HG03196 (cell line): ENCODE results near the gene ATF6.

Experiments used
- ATAC-seq: cut with Tn5 transposase; IDR thresholded peaks from one replicate; pipeline ENCODE4 v1.9.1; 2021; ENCODE audit not compliant: unreplicated experiment

The ATF6 gene

GRCh38 chr1:161956930-161957329 is 190.8 kb downstream of the ATF6 start:
- no peak for ATAC-seq

- ATAC-seq = no peak
Observed at GRCh38 chr1:161958425-161958824, 192.3 kb downstream of the ATF6 start.

DNA sequence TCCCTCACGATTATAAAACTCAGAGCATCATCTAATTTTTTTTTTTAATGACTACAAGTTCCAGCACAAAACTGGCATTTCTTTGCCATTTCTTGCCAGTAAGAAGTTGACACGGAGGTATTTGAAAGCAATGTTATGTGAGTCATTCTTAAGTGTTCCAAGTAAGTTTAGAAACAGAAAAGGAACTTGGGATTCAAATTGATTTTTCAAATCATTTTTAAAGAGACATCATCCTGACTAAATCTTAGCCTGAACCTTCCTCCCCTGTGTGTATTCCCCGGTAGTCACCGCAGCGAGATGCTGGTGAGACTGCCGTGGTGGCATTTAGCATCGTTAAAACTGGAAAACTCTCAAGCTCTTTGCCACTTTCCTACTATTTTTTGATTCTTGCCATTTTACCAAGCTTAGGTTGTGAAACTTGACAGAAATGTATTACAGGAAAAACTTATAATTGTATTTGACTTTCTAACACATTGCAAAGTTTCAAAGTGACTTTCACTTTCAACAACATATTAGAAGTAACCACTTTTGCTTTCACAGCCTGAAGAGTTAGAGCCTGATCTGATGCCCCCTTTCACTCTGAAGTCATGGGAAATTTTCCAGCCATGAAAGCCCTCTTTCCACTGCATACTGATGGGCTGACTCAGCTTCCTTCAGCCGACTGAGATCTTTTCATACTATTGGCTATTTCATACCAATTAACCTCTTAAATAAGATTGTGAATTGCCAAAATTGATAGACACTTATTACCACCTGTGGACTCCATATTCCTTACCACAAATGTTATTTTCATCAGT is 196.2 kb downstream of the ATF6 start:
- ATAC-seq = peak; percentile 69

- ATAC-seq = no peak
Observed at GRCh38 chr1:161966067-161966466, 199.9 kb downstream of the ATF6 start.

DNA sequence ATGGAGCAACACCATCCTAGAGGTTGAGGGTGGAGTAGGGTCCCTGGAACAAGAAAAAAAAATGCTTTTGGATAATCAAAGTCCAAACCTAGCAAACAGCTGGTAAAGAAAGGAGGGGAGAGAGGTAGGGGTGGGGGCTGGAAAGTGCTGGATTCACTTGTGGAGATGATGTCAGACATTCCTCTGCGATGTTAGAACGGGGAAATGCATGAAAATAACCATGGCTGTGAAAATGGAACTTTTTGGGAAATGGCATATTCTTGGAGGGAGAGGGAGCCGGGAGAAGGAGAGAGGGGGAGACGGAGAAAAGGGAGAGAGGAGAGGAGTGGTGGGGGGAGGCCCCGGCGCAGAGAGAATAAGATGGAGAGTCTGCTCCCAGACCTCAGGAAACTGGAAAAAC is 203.9 kb downstream of the ATF6 start:
- no peak for ATAC-seq

- ATAC-seq = no peak
Observed at GRCh38 chr1:161970633-161971032, 204.5 kb downstream of the ATF6 start.

GRCh38 chr1:161972828-161973227 is 206.7 kb downstream of the ATF6 start:
- ATAC-seq = no peak

- no peak for ATAC-seq
Observed at GRCh38 chr1:161973924-161974845, 208.1 kb downstream of the ATF6 start.

DNA sequence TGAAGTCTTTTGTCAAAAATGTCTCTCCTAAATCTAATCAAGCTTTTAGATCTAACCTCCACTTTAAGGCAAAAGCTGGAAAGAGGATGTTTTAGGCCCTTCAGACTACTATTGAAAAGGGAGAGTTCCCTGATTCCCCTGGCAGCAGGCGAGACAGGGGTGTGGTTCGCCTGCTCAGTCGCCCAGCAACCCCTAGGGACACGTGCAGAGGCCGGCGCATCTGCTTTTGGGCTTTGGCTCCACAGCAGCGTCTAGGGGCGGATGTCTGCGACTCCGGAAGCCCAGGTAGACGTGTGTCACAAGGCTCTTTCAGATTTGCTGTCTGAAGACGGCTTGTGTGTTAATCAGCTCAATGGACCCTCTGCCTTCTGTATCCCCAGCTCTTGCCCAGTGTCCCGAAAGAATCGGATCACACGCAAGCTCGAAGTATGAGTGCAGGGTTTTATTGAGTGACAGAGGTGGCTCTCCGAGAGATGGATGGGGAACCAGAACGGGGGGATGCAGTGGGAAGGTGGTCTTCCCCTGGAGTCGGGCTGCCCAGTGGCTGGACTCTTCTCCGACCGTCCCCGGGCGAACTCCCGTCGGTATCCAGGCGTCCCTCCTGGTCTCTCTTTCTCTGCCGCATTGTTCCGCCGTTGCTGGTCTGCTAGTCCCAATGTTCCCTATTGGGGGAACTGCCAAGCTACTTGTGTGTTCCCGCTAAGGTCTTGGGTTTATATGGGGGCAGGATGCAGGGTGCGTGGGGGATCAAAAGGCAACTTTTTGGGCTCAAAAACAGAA is 212.1 kb downstream of the ATF6 start:
- no peak for ATAC-seq

DNA sequence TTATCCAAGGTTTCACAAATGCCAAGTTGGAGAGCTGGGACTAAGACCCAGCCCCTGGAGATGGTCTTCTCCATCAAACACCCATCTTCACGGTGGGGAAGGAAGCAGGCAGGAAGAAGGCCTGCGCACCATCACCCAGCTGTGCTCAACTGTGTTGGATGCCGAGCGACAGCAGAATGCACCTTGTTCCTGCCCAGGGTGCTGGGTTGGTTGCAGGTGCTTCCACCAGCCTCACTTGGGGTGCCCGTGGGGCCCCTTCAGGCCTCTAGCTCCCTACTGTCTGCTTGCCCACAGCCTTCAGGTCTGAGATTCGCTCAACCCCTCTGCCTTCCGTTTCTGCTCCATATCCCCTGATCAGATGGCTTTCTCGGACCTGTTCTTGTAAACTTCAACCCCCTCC is 215.0 kb downstream of the ATF6 start:
- no peak for ATAC-seq

- ATAC-seq = no peak
Observed at GRCh38 chr1:161981735-161982506, 215.8 kb downstream of the ATF6 start.

DNA sequence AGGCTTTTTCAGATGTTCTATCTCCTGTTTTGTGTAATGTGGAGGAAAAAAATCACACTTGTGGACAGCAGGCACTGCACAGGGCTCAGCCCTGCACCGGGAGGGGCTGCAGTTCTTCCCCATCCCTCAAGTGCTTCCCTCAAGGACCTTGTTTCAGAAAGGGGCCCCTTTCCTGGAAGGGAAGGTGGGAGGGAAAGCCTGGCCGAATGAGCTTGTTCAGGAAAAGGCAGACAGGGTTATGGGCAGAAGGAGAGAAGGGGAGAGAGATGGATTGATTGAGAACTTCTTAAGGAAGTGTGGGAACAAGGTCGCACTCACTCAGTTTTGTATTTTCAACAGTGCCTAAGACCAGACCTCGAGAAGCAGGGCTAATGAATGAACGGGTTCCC is 216.4 kb downstream of the ATF6 start:
- no peak for ATAC-seq

DNA sequence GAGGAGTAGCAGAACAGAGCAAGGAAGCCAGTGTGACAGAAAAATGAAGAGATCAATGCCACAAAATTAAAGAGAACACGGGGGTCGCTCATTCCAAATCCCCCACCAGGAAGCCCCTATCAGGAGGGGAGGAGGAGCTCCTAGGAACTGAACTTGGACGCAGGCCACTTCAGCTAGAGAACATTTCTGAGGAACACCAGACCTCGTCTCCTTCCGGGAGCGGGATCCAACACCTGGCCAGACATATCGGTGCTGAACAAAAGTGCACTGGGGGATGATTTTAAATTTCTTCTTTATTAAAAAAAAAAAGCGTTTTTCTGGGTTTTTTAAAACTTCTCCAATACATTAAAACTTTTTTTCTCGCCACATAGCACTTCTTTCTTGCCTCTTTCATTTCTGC is 216.8 kb downstream of the ATF6 start:
- no peak for ATAC-seq

GRCh38 chr1:161983725-161984124 is 217.6 kb downstream of the ATF6 start:
- ATAC-seq = no peak

GRCh38 chr1:161985301-161985822 is 219.2 kb downstream of the ATF6 start:
- no peak for ATAC-seq

DNA sequence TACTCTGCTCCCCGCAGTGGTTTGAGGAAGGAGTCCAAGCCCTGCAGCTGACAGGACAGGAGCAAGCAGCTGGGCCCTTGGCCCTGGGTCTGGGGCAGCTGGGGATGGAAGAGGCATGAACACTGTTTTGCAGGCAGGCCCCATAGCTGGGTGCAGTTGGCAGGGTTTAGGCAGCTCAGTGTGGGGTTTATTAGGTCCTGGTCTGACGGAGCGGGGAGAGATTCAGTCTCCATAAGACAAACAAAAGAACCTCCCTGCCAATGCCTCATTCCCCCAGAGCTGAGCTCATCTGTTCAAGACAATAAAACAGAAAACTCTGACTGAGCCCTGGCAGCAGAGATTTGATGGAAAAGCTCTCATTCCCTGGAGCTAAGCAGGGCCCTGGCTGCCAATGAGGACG is 220.2 kb downstream of the ATF6 start:
- no peak for ATAC-seq

GRCh38 chr1:161987303-161987702 is 221.2 kb downstream of the ATF6 start:
- no peak for ATAC-seq

GRCh38 chr1:161987872-161988271 is 221.8 kb downstream of the ATF6 start:
- ATAC-seq = no peak

DNA sequence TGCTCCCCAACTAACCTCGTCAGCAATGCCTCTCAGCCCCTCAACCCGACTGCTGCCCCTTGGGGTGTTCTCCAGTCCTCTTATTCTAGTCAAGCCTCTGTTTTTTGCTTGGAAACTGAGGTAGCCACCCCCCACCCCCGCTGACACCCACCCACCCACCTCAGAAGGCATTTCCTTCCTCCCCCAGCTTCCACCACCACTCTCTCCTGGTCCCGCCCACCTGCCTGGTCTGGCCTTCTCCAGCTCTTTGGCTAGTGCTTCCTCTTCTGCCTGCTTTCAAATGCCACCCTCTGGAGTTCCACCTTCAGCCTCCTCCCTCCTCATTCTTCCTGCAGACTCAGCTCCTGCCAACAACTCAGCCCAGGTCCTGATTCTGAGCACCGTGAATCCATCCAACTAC is 222.3 kb downstream of the ATF6 start:
- ATAC-seq = no peak

DNA sequence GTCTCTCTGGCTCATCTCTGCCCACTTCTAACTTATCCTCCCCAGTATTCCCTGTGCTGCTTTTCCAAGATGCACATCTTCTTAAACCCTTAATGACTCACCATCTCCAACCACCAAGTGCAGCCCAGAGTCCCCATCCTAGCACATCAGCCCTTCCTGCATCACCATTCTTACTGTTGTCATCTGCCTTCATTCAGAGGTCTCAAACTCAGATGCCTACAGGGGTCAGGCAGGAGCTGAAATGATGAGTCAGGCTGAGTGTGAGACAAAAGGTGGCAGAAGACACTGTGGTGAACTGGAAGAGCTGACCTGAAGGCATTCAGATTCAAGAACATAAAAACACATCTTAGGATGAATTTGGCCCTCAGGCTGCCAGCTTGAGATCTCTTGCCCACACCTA is 223.0 kb downstream of the ATF6 start:
- no peak for ATAC-seq
